ENCODE measurements around the gene ATG7. TPM values are rescaled to one million over a fixed set of nuclear protein-coding genes. Genes with fewer than 3 reads are reported as not detected.

ATG7 gene
- total and polyA plus RNA-seq, 2 experiments from 2014 or later: 18.4 to 38.6 TPM

GRCh38 chr3:11542551-11542950, 270.4 kb downstream of the ATG7 start:
- Histone ChIP-seq H3K9me2 (replicated peaks; ENCODE audit: insufficient read depth) (no peaks in the 10 kb centered on the region), H3K4me2 (no peak overlapping the region), H3K4me3 (no peak overlapping the region), H3K9me3 (ENCODE audit: low read depth) (no peaks in the 10 kb centered on the region), H3K27ac (no peak overlapping the region), H3K27me3 (no peaks in the 10 kb centered on the region), H3K79me2 (no peaks in the 10 kb centered on the region), H4K20me1 (ENCODE audit: insufficient read depth, poor library complexity, severe bottlenecking) (no peaks in the 10 kb centered on the region), H3K4me1 (ENCODE audit: insufficient read depth) (peaks cover 14% of the 10 kb centered on the region), H2AFZ (no peak overlapping the region), H3K36me3 (replicated peaks; ENCODE audit: insufficient read depth, low read depth) (no peaks in the 10 kb centered on the region)
- DNase-seq (ENCODE audit: low spot score): no peak
- TF ChIP-seq CTCF (IDR thresholded peaks at IDR 0.05; ENCODE audit: poor library complexity) (no peak), EZH2phosphoT487 (IDR thresholded peaks at IDR 0.05; ENCODE audit: low read depth, severe bottlenecking, unreplicated experiment) (no peak), EZH2 (IDR thresholded peaks at IDR 0.05; ENCODE audit: borderline replicate concordance) (no peak)
- WGBS (ENCODE audit: low lambda C conversion rate, missing lambda C conversion rate): 96% methylated on average over 7 of the region's 7 CpGs

DNA sequence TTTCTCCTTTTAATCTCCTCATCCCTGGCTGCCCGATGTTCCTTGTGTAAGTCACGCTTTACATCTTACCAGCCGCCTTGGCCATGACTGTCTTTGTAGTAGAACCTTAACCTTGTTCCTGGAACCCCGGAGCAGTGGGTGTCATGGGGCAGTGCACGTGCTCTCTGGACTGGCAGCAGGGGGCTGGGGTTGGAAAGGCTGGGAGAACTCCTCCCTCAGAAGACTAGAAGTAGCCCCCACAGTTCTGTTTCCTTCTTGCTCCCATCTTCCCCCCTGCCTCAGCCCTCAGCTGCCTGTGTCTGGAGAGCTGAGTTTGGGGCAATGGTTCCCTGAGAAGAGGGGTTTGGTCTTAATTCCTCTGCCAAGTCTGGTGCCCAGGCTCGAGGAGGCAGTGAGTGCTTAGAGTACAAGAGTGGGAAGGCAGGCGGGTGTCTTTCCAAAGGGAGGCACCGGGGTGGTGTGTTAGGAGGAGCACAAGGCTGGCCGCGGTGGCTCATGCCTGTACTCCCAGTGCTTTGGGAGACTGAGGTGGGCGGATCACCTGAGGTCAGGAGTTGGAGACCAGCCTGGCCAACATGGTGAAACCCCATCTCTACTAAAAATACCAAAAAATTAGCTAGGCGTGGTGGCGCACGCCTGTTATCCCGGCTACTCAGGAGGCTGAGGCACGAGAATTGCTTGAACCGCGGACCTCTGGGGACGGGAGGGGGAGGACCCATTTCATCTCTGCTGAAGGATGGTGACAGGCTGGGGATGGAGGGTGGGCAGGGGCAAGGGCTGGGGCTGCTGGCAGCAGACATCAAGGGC, 271.1 kb downstream of the ATG7 start:
- peaks cover 14% of the 10 kb centered on the region for H3K4me1 ChIP-seq (ENCODE audit: insufficient read depth)
- H3K27ac ChIP-seq: no peak overlapping the region
- H2AFZ ChIP-seq: no peak overlapping the region
- H3K9me3 ChIP-seq (ENCODE audit: low read depth): no peaks in the 10 kb centered on the region
- TF ChIP-seq CTCF (IDR thresholded peaks at IDR 0.05; ENCODE audit: poor library complexity): no peak
- TF ChIP-seq EZH2phosphoT487 (IDR thresholded peaks at IDR 0.05; ENCODE audit: low read depth, severe bottlenecking, unreplicated experiment): no peak
- TF ChIP-seq EZH2 (IDR thresholded peaks at IDR 0.05; ENCODE audit: borderline replicate concordance): no peak
- H3K36me3 ChIP-seq (replicated peaks; ENCODE audit: insufficient read depth, low read depth): no peaks in the 10 kb centered on the region
- H3K4me3 ChIP-seq: no peak overlapping the region
- H3K4me2 ChIP-seq: no peak overlapping the region
- no peaks in the 10 kb centered on the region for H4K20me1 ChIP-seq (ENCODE audit: insufficient read depth, poor library complexity, severe bottlenecking)
- DNase-seq (ENCODE audit: low spot score): no peak
- WGBS (ENCODE audit: low lambda C conversion rate, missing lambda C conversion rate): 99% methylated on average over 19 of the region's 19 CpGs
- no peaks in the 10 kb centered on the region for H3K9me2 ChIP-seq (replicated peaks; ENCODE audit: insufficient read depth)
- no peaks in the 10 kb centered on the region for H3K79me2 ChIP-seq
- no peaks in the 10 kb centered on the region for H3K27me3 ChIP-seq

GRCh38 chr3:11543948-11544387, 271.8 kb downstream of the ATG7 start:
- Histone ChIP-seq H3K4me1 (ENCODE audit: insufficient read depth) (peaks cover 14% of the 10 kb centered on the region), H3K4me2 (no peak overlapping the region), H3K9me2 (replicated peaks; ENCODE audit: insufficient read depth) (no peaks in the 10 kb centered on the region), H3K79me2 (no peaks in the 10 kb centered on the region), H3K4me3 (no peak overlapping the region), H3K27me3 (no peaks in the 10 kb centered on the region), H3K27ac (no peak overlapping the region), H2AFZ (no peak overlapping the region), H3K9me3 (ENCODE audit: low read depth) (no peaks in the 10 kb centered on the region), H4K20me1 (ENCODE audit: insufficient read depth, poor library complexity, severe bottlenecking) (no peaks in the 10 kb centered on the region), H3K36me3 (replicated peaks; ENCODE audit: insufficient read depth, low read depth) (no peaks in the 10 kb centered on the region)
- DNase-seq (ENCODE audit: low spot score): no peak
- WGBS (ENCODE audit: low lambda C conversion rate, missing lambda C conversion rate): 96% methylated on average over 6 of the region's 6 CpGs
- TF ChIP-seq CTCF (IDR thresholded peaks at IDR 0.05; ENCODE audit: poor library complexity) (no peak), EZH2phosphoT487 (IDR thresholded peaks at IDR 0.05; ENCODE audit: low read depth, severe bottlenecking, unreplicated experiment) (no peak), EZH2 (IDR thresholded peaks at IDR 0.05; ENCODE audit: borderline replicate concordance) (no peak)

All from hepatocyte (in vitro differentiated cells).